Epithelial cell of proximal tubule (primary cell): ENCODE data around the gene BOLA1. TPM values are rescaled to one million over a fixed set of nuclear protein-coding genes. Genes with fewer than 3 reads are reported as not detected.

Experiments
- DNase-seq: peaks from one replicate; pipeline ENCODE4 v3.0.0-alpha.2; 2011; ENCODE audit warnings: low read depth
- H3K4me3 ChIP-seq: 2 replicates; pipeline ENCODE4 v1.5.1; 2011; ENCODE audit warnings: low read depth, mild to moderate bottlenecking, low read length
- CTCF ChIP-seq: conservative IDR thresholded peaks from 2 replicates; pipeline ENCODE4 v1.5.1; 2012; ENCODE audit warnings: low read depth, mild to moderate bottlenecking, low read length
- total RNA-seq: library from RNA; depleted of rRNA; stranded (reverse); fragments of >200 nt; gene quantifications from 2 replicates; pipeline ENCODE4 v1.2.3, GENCODE V29; 2015

Gene BOLA1
- total RNA-seq, 1 donor from 2014 or later = 29.2 TPM

- TF ChIP-seq CTCF = no peak
- DNase-seq = no peak
- no peak overlapping the region for H3K4me3 ChIP-seq
Measured at GRCh38 chr1:149906570-149907075, 7.3 kb downstream of the BOLA1 start.

- H3K4me3 ChIP-seq = no peak overlapping the region
- no peak for DNase-seq
- TF ChIP-seq CTCF = no peak
Measured at GRCh38 chr1:149914545-149914944, 15.2 kb downstream of the BOLA1 start.

- no peak for TF ChIP-seq CTCF
- no peak overlapping the region for H3K4me3 ChIP-seq
- DNase-seq = no peak
Measured at GRCh38 chr1:149915429-149916192, 16.2 kb downstream of the BOLA1 start.

- no peak for DNase-seq
- no peak for TF ChIP-seq CTCF
- no peak overlapping the region for H3K4me3 ChIP-seq
Measured at GRCh38 chr1:149916193-149916897, 17.0 kb downstream of the BOLA1 start.

GRCh38 chr1:149916898-149917252 lies 17.5 kb downstream of the BOLA1 start:
- H3K4me3 ChIP-seq = no peak overlapping the region
- no peak for DNase-seq
- TF ChIP-seq CTCF = no peak

GRCh38 chr1:149917571-149918144 lies 18.3 kb downstream of the BOLA1 start, which contains the start of gene SV2A:
Gene SV2A (minus strand): TSS chr1:149917844. CDS start chr1:149913840, 4,004 bp downstream.
- no peak for TF ChIP-seq CTCF
- peak within 1 kb of the TSS; percentile 48 for H3K4me3 ChIP-seq
- DNase-seq = no peak
